ENCODE results near the gene DOCK10.

Gene DOCK10

DNA sequence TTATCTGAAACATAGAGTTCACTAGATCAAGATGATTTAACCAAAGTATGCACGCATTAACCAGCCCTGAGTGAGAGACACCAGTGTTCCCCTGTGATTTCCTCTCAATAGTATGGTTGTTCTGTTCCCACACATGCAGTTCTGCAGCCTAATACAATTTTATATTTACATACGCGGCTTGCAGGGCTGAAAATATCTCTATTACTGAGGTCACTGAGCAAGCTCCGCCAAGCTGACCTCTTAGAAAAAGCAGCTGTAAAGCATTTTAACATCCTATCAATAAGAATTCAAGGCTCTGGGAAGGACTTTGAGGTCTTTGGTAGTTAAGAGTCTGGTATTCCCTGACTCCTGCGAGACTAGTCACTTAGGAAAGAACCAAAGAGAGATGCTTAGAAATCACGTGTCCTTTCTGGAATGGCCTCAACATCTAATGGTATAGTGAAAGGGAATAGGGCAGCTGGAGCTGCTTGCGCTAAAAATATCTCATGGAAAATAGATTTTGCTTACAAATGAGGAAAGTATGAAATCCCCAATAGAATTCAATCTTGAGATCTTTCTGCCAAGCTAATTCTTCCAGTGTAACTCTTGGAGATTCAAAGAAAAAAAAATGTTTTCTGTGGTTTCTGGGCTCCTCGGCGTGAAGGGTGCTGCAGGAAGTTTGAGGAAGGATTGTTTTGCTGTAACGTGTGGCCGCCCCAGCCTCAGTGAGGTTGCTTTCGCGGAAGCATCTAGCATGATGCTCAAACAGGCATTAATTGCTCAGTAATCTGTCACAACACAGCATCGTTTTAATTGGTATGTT, 59.2 kb downstream of the DOCK10 start:
- DNase-seq (ENCODE audit: extremely low read depth in 1 of 2, low read depth in 1 of 2) = no peak

DNA sequence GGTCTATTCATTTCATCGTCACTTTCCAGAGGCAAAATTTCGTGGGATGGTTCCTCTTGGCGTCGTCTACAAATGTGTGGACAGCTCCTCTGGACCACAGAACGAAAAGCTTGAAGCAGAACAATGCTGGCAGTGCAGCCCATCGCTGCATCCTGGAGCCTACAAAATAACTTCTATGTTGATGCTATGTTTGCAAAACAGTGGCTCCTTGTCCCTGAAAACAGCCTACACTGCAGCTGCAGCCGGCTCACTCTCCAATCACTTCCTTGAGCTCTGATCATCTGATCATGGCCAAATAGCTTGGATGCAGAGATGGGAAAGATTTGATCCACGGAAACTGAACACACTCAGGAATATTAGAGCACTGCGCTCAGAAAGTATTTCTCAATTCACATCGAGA, 60.0 kb downstream of the DOCK10 start:
- no peak for DNase-seq (ENCODE audit: extremely low read depth in 1 of 2, low read depth in 1 of 2)

DNA sequence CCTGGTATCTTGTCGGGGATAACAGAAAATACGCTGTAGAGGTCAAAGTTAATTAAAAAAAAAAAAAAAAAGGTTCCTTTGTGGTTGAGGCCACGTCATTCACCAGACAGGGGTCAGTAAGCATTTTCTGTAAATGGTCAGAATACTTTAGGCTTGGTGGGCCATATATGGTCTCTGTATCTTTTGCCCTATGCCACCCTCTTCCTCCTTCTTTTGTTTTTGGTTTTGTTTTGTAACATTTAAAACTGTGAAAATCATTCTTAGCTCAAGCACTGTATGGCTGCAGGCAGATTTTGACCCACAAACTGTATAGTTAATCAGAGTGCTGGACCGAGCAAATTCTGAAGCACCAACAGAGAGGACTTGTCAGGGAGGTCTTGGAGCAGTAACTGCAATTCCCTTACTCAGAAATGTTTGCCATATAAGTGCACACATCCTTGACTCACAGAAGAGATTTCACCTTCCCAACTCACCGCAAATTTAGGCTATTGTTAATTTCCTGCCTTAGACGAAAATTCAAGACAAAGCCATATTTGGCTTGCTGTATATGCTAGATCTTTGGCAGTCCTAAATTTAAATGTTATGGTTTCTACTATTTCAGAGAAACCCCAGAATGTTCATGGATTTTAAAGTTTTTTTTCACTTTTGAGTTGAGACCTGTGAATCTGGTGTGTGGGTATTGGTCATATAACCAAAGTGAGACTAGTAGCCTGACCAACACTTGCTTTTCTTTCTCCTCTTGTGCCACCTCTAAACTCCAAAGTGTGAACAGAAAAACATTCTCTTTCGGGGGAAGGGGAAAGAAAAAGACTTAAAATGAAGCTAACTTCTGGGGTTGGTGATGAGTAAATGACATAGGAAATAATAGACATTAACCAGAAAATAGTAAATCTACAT, 65.4 kb downstream of the DOCK10 start:
- no peak for DNase-seq (ENCODE audit: extremely low read depth in 1 of 2, low read depth in 1 of 2)

DNA sequence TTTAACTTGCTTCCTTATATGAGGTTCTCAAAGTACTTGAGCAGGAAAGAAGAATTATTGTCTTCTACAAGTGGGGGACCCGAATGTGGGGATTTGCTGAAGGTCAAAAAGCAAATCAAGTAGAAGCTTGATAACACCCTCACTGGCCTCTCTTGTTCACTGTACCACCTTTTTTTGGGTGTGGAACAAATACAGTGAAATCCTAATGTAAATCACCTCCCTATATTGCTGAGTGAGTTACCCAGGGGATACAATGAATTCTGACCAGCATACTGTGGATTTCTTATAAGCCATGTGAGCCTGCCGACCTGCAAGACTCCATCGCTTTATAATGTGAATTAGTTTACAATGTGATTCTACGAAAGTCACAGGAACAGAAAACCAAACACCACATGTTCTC, 66.5 kb downstream of the DOCK10 start:
- DNase-seq (ENCODE audit: extremely low read depth in 1 of 2, low read depth in 1 of 2) = no peak

DNA sequence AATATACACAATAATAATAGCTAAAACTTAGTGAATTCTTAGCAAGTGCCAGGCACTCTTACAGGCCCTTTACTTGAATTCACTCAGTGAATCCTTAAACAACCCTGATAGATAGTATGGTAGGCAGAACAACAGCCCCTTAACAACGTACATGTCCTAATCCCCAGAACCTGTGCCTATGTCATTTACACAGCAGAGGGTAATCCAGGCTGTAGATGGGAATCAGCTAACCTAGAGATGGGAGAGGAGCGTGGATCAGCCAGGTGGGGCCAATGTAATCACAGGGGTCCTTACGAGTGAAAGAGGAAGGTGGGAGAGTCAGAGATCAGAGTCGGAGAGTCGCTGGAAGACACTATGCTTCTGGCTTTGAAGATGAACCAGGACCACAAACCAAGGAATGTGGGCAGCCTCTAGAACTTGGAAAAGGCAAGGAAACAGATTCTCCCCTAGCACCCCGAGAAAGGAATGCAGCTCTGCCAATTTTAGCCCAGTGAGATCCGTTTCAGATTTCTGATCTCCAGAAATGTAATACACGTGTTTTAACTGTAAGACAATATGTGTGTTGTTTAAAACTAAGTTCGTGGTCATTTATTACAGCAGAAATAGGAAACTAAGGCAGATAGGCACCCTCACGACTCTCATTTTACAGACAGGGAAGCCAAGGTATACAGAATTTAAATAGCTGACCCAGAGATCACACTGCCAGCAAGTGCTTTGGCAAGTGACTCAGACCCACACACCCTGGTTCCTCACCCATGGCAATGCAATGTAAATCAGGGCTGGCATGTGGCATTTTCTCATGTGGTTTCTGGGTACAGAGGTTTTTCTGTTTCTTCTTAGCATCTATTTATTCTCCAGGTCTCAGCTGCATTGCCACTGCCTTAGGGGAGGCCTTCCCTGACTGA, 68.9 kb downstream of the DOCK10 start:
- no peak for DNase-seq (ENCODE audit: extremely low read depth in 1 of 2, low read depth in 1 of 2)

DNA sequence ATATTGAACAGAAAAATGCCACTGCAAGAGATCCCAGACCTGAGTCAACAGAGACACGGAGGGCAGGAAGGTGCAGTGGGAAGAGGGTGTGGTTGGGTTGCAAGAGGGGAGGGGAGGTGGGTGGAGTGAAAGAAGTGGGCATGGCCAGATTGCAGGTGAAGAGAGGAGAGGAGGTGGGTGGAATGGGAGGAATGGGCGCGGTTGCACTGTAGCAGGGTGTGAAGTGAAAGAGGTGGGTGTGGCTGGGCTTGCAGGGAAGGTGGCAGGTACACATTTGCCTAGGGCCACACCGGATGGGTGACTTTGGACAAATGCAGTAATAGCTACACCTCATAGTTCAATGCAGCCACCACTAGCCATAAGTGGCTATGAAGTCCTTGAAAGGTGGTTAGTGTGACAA, 71.1 kb downstream of the DOCK10 start:
- DNase-seq (ENCODE audit: extremely low read depth in 1 of 2, low read depth in 1 of 2) = no peak

DNA sequence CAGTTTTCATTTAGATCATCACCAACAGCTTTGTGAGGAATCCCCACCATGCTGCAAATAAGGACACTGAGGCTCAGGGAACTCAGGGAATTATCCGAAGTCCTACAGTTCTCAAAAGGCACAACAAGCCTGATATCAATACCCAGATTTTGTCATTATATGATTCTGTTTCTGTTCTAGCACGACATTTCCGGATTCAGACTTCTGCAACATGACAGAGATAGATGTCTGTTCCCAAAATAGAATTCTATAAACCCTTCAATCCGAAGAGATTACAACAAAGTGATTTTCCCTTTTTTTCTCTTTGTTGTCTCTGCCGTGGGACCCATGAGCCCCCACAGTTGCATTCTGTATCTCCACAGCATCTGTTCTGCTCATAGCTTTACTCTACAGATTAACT, 72.0 kb downstream of the DOCK10 start:
- DNase-seq (ENCODE audit: extremely low read depth in 1 of 2, low read depth in 1 of 2) = no peak

DNA sequence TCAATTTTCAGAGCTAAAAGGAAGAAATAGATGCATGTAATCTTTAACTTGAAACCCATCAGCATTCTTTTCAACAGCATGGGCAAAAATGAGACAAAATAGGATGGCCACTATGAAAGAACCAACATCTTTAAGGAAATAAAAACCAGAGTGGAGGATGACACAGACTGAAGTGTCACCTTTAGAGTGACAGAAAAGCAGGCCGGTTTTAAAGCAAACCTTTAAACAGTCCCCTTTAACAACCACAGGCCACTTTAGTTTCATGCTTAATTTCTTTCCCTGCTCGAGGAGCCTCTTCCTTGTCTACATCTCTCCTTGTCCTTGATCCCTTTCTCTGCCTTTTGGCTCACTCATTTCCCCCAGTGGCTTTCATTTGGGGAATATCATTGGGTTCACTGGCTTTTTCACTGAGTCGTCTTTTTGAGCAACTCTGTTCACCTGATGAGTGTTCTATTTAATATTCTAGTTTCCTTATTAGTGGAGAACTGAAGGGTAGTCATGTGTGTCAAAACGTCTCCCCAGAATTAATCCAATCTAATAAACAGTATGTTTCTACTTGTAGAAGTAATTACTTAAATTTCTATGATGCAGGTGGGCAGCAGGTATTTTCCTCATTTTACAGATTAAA, 72.5 kb downstream of the DOCK10 start:
- DNase-seq (ENCODE audit: extremely low read depth in 1 of 2, low read depth in 1 of 2) = no peak

DNA sequence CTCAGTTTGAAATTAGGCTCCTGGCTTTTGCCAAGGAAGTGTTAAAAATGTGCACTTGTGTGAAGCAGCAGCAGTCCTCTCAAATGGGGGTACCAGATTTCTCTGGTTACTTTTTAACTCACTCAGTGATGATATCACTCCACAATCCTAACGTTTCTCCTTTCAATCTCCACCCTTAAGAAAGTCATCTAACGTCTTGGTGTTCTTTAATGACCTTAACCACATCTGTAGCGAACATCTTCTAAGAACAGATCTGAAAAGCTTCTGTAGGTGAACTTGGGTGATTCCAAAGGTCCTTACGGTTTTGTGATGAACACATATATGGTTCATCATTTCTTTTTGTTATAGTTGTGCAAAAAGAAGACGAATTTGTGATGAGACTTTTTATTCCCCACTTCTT, 73.2 kb downstream of the DOCK10 start:
- DNase-seq (ENCODE audit: extremely low read depth in 1 of 2, low read depth in 1 of 2) = no peak

DNA sequence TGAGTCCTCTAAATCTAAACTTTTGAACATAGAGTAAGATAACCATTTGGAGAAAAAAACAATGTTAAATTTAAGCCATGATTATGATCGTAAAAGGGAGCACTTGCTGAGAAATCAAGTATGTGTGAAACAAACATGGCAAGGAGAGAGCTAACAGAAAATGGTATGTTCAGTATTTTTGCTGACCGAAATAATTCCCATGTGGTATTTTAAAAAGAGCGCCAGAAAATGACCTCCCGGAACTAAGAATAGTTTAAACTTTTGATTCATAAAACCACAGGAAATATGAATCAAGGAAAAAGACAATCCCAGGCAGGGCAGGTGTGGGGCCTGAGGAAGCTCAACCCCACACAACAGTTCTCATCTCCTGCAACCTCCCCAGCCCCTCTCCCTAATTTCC, 74.2 kb downstream of the DOCK10 start:
- DNase-seq (ENCODE audit: extremely low read depth in 1 of 2, low read depth in 1 of 2) = no peak

DNA sequence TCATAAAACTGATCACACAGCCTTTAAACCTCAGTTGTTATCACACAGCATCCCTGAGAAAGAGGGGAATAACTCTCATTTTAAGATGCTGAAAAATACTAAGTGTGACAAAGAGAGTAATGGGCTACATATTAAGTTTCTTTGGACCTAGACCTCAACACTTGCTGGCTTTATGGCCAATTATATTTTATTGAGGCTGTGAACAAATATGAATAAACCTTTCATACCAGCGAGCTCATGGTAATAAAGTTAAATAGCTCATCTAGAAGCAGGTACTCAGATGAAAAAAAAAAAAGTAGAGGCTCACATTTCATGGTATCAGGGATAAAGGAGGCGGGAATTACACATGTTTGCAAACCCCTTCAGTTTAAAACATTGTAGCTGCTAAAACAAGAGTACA, 75.7 kb downstream of the DOCK10 start:
- no peak for DNase-seq (ENCODE audit: extremely low read depth in 1 of 2, low read depth in 1 of 2)

DNA sequence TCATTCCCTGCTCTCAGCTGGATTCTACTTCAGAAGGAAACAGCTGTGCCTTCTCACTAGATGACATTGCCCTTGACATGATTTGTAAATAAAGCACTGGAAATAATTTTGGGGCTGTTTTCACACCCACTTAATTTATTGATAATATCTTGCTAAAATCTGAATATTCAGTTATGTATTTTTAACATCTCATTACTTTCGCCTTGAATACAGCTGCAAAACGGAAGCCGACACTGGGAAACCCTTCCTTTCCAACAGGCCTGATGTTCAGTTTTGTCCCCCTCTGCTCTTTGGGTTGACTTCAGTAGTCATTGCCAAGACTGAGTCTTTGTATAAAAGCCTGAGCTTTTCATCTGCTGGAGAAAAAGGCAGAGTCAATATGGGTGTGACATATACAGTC, 82.7 kb downstream of the DOCK10 start:
- DNase-seq (ENCODE audit: extremely low read depth in 1 of 2, low read depth in 1 of 2) = no peak

DNA sequence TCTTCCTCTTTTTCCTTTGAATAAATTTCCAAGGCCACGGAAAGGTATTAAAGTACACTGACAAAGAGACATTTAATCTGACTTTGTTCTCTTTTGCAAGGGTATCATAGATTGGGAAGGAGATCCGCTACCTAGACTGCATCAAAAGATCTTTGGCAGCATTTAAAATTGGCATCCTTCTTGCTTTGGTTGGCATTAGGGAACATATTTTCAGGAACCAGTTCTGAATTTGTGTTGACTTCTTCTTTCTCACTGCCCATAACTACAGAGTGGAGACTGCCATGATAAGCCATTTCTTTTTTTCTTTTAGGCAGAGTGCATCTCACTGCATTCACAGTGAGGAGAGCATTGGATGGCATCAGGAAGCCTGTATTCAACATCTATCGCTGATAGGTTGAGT, 83.4 kb downstream of the DOCK10 start:
- no peak for DNase-seq (ENCODE audit: extremely low read depth in 1 of 2, low read depth in 1 of 2)

DNA sequence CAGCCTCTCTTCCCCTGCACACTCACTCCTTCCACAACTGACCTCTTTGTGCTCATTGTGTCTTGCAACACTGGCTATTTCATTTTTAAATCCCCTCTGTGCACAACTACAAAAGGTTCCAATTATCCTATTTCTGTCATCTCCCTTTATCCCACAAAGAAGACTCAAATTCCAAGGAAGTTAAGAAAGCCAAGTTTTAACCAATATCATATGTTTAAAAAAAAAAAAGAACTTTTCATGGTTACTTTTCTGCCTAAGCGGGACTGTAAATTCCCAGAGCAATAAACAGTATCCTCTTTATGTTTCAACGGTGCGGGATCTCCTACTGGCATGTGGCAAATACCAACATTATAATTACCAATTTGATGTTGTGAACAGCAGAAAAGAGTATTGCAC, 83.8 kb downstream of the DOCK10 start:
- DNase-seq (ENCODE audit: extremely low read depth in 1 of 2, low read depth in 1 of 2) = no peak

DNA sequence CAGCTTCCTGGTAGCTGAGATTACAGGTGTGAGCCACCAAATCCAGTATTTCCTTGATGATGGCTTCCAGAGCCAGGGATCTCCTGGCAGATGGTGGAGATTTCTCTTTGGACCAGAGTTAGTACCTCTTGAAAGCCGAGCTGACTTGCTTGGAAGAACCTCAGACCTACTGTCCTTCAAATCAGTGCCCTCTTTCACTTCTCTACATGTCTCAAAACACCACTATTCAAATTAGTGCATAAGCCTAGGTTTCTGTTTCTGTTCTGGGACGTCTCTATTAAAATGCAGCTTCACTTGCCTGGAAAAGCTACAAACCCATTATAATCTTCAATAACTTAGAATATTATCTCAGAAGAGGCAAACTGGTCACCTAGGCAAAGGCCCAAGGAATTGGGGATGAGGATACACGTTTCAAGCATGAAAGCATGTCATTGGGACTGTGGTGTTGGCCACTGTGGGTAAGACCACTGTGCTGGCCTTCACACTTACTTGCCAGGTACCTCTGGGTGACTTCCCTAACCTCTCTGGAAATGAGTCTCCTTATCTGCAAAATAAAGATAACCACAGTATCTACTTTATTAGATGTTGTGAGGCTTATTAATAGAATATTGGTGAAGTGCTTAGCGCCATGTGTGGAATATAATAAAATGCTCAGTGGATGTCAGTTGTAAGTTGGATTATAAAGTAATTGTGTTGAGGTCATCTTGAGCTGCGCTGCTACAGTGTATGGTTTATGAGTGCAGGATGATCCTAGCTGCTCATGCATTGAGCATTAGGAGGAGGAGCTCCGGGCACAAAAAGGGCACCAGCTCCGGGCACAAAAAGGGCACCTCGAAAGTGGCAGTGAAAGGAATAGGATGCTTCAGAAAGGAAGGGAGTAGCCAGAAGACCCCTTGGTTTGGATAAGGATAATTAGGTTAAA, 84.5 kb downstream of the DOCK10 start:
- no peak for DNase-seq (ENCODE audit: extremely low read depth in 1 of 2, low read depth in 1 of 2)

DNA sequence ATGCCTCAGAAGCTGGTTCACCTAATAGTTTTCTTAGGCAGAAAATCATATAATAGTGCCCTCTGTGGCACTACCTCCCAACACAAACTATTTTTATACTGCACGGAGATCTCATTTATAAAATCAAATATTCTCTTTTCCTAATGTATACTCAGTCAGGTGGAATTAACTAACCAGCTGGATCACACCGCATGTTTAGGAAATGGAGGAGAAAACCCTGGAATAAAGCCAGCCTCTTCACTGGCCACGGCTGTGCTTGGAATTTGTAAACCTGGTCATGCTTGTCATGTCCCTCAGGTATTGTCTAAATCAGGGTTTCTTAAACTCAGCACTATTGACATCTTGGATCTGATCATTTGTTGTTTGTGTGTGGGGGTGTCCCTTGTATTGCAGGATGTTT, 85.6 kb downstream of the DOCK10 start:
- DNase-seq (ENCODE audit: extremely low read depth in 1 of 2, low read depth in 1 of 2) = no peak

DNA sequence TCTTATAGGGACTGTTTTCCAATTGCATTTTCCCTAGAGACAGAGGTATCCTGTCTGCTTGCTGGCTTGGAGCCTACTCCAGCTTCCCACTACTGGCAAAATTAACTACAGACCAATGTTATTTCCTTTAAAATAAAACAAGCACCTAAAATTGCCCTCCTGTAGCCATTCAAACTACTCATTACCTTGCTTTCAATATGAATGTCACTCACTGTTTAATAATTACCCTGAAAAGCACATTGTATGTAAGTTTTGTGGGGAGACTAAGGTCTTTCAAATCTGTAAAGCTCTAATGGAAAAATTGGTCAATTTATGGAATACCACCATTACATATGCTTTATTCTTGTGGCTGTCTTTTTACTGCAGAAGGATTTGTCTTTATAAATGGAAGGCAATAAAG, 87.3 kb downstream of the DOCK10 start:
- no peak for DNase-seq (ENCODE audit: extremely low read depth in 1 of 2, low read depth in 1 of 2)

DNA sequence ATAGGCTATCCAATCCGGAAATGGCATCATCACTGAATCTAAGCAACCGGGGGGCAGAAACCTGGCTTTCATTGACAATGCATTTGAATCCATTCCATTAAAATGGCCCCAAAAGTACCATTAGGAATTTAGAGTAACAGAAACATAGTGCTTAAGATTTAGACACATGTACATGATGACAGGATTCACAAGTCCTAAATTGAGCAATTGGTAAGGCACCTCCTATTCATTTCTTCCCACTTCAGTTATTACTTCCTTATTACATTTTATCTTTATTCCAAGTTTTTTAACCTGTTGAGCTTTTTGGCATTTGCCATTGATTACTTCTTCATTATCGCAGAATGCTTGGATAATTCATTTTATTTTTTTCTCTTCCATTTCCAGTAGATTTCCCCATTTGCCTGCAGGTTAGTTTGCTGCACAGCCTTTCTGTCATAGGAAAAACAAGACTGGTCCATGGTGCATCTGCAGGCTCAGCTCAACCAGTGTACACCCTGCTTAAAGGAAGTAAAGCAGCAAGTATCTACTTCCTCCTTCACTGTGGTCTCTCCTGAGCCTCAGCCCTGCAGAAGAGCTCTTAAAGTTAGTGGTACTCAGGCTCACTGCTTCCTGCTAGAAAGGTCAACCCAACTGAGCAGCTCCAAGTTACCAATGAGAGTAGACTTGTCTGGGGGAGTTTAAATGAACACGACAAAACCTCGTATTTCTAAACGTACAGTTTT, 89.2 kb downstream of the DOCK10 start:
- no peak for DNase-seq (ENCODE audit: extremely low read depth in 1 of 2, low read depth in 1 of 2)
